Calu3 (cell line): ENCODE data around the gene ESR1. TPM values are rescaled to one million over a fixed set of nuclear protein-coding genes. Genes with fewer than 3 reads are reported as not detected.
A peak's percentile ranks its signal among the peaks of the same experiment; 100 is the strongest.

Experiments used
- Bru-seq: library from RNA; stranded (reverse); fragments of 400-500 nt; gene quantifications from one replicate; lab custom pipeline; 2021; lab: Mats Ljungman, UMichigan
- BruChase-seq, 2 experiments: library from RNA; stranded (reverse); fragments of 400-500 nt; gene quantifications; one replicate each; lab custom pipeline; 2021; lab: Mats Ljungman, UMichigan
- BruUV-seq: library from RNA; stranded (reverse); fragments of 400-500 nt; replicated peaks from 2 replicates; lab custom pipeline; 2021; lab: Mats Ljungman, UMichigan
- CTCF ChIA-PET: fragments of 300-600 bp; sonication (Branson Sonifier 250); formaldehyde crosslinking; loops from one replicate; lab custom pipeline; 2022; ENCODE audit warnings: antibody characterized with exemption; lab: Charles Lee
- DNase-seq: peaks from one replicate; pipeline ENCODE4 v3.0.0; 2022
- H3K27ac Mint-ChIP-seq: one replicate; pipeline ENCODE4 v1.8.0; 2022; ENCODE audit warnings: mixed read lengths; ENCODE audit not compliant: unreplicated experiment
- H3K27me3 Mint-ChIP-seq: one replicate; pipeline ENCODE4 v1.8.0; 2022; ENCODE audit warnings: mixed read lengths; ENCODE audit not compliant: unreplicated experiment
- H3K36me3 Mint-ChIP-seq: one replicate; pipeline ENCODE4 v1.8.0; 2022; ENCODE audit warnings: mild to moderate bottlenecking, moderate library complexity, mixed read lengths; ENCODE audit not compliant: insufficient read depth, unreplicated experiment
- H3K4me1 Mint-ChIP-seq: one replicate; pipeline ENCODE4 v1.8.0; 2022; ENCODE audit warnings: mild to moderate bottlenecking, low read depth, mixed read lengths; ENCODE audit not compliant: unreplicated experiment
- H3K4me3 Mint-ChIP-seq: one replicate; pipeline ENCODE4 v1.8.0; 2022; ENCODE audit warnings: mild to moderate bottlenecking, low read depth, moderate library complexity, mixed read lengths; ENCODE audit not compliant: unreplicated experiment
- H3K9me3 Mint-ChIP-seq: one replicate; pipeline ENCODE4 v1.8.0; 2022; ENCODE audit warnings: low read depth, mixed read lengths; ENCODE audit not compliant: unreplicated experiment
- intact Hi-C: fragments of 100-400 bp; cut with micrococcal nuclease; formaldehyde crosslinking; loops from one replicate; pipeline ENCODE4 v1.10.0; 2022; ENCODE audit not compliant: unreplicated experiment
- long read RNA-seq: library from polyadenylated mRNA; stranded (forward); transcript quantifications from one replicate; pipeline ENCODE4 v2.0.0, GENCODE V29; 2022
- total RNA-seq: library from RNA; stranded (reverse); gene quantifications from 2 replicates; pipeline ENCODE4 v1.2.3, GENCODE V29; 2022
- TF ChIP-seq, protein P1 (sequence below): fragments of 200-600 bp; IDR thresholded peaks from one replicate; pipeline ENCODE4 v1.8.0; 2022; ENCODE audit warnings: antibody characterized with exemption; ENCODE audit not compliant: unreplicated experiment

The ESR1 gene
- total RNA-seq = 0.29 and 0.50 TPM in 2 replicates
- percentile 21 among the genes with signal in this experiment for Bru-seq, nascent RNA
- percentile 13 among the genes with signal in this experiment for BruChase-seq, experiment 1, labeled RNA remaining after a 6-hour chase
- BruChase-seq, experiment 2, labeled RNA remaining after a 2-hour chase = percentile 13 among the genes with signal in this experiment
- long read RNA-seq = 0 reads

GRCh38 chr6:151807513-151808370 is at the start of gene ESR1:
ESR1 (plus strand) TSS chr6:151807682; CDS start chr6:151807913, 231 bp downstream.
- no TSS peak for BruUV-seq
- H3K4me1 Mint-ChIP-seq = no peaks in the 10 kb centered on the region
- TF ChIP-seq, protein P1, sequence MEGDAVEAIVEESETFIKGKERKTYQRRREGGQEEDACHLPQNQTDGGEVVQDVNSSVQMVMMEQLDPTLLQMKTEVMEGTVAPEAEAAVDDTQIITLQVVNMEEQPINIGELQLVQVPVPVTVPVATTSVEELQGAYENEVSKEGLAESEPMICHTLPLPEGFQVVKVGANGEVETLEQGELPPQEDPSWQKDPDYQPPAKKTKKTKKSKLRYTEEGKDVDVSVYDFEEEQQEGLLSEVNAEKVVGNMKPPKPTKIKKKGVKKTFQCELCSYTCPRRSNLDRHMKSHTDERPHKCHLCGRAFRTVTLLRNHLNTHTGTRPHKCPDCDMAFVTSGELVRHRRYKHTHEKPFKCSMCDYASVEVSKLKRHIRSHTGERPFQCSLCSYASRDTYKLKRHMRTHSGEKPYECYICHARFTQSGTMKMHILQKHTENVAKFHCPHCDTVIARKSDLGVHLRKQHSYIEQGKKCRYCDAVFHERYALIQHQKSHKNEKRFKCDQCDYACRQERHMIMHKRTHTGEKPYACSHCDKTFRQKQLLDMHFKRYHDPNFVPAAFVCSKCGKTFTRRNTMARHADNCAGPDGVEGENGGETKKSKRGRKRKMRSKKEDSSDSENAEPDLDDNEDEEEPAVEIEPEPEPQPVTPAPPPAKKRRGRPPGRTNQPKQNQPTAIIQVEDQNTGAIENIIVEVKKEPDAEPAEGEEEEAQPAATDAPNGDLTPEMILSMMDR = no peak
- CTCF ChIA-PET = interaction anchor here (0.6 kb wide), 1 partner anchor 419 kb away, joined by 4 read pairs; no protein-coding TSS in a partner anchor
- peaks cover 51% of the 10 kb centered on the region for H3K27me3 Mint-ChIP-seq
- DNase-seq = peak; percentile 20
- H3K4me3 Mint-ChIP-seq = peak within 1 kb of the TSS; percentile 71
- intact Hi-C loops = no loop called here
- no peaks in the 10 kb centered on the region for H3K36me3 Mint-ChIP-seq
- H3K27ac Mint-ChIP-seq = no peak within 1 kb of the TSS
- no peaks in the 10 kb centered on the region for H3K9me3 Mint-ChIP-seq

DNA sequence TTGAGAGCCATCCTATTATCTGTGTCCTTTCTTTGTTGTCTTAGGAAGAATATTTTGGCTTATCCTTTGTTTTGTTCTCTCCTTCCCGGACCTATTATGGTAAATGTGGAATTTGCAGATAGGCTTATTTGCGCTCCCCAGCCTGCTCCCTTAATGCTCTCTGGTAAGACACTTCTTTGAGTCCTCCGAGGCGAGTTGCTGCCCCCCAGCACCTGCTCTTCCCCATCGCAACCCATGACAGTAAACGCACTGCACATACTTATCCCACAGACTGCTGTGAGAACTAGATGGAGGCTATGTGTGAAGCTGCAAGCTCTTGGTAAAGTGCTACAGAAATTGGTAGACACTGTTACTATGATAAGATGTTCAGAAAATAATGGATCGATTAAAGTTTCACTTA is 47.0 kb upstream of the ESR1 start:
- H3K4me1 Mint-ChIP-seq = peaks cover 9% of the 10 kb centered on the region

DNA sequence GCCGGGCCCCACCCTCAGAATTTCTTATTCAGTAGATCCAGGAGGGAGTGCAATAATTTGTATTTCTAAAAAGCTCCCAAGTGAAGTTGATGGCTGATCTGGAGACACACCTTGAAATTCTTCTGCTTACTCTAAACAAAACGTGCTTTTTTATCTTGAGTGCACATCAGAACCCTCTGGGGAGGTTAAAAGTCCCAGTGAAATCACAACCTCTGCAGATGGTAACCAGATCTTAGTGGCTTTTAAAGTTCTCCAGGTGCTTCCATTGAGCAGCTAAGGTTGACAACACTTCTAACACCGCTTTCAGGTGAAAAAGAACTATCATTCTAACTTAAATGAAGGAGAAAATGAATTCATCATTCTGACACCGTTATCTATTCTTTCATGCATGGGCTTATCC is 45.6 kb upstream of the ESR1 start:
- no peak for DNase-seq
- CTCF ChIA-PET = no interaction called here
- TF ChIP-seq, protein P1 = no peak
- Mint-ChIP-seq H3K27me3 (no peaks in the 10 kb centered on the region), H3K9me3 (no peaks in the 10 kb centered on the region), H3K4me3 (no peak overlapping the region), H3K27ac (no peak overlapping the region), H3K36me3 (no peaks in the 10 kb centered on the region), H3K4me1 (peaks cover 9% of the 10 kb centered on the region)
- BruUV-seq = no TSS peak
- intact Hi-C loops = loop anchor here (5.0 to 10.0 kb wide), 2 partner anchors 85 to 143 kb away; no protein-coding TSS in a partner anchor

More for the DNA sequence above, 47.0 kb upstream of the ESR1 start:
- intact Hi-C loops = loop anchor here (5.0 to 10.0 kb wide), 2 partner anchors 83 to 144 kb away; no protein-coding TSS in a partner anchor
- peaks cover 2% of the 10 kb centered on the region for H3K9me3 Mint-ChIP-seq
- no peak overlapping the region for H3K4me3 Mint-ChIP-seq
- H3K27me3 Mint-ChIP-seq = no peaks in the 10 kb centered on the region
- no TSS peak for BruUV-seq
- H3K36me3 Mint-ChIP-seq = no peaks in the 10 kb centered on the region
- no peak for DNase-seq
- no peak overlapping the region for H3K27ac Mint-ChIP-seq
- CTCF ChIA-PET = no interaction called here
- TF ChIP-seq, protein P1 = no peak

GRCh38 chr6:151762817-151763216 is 44.7 kb upstream of the ESR1 start:
- H3K36me3 Mint-ChIP-seq = no peaks in the 10 kb centered on the region
- BruUV-seq = no TSS peak
- peaks cover 9% of the 10 kb centered on the region for H3K4me1 Mint-ChIP-seq
- intact Hi-C loops = loop anchor here (5.0 to 10.0 kb wide), 2 partner anchors 86 to 142 kb away; no protein-coding TSS in a partner anchor
- CTCF ChIA-PET = no interaction called here
- no peak overlapping the region for H3K4me3 Mint-ChIP-seq
- DNase-seq = no peak
- TF ChIP-seq, protein P1 = no peak
- no peaks in the 10 kb centered on the region for H3K27me3 Mint-ChIP-seq
- no peak overlapping the region for H3K27ac Mint-ChIP-seq
- H3K9me3 Mint-ChIP-seq = no peaks in the 10 kb centered on the region
